SK-MEL-5 (cell line): ENCODE results near the gene CD59. TPM values are rescaled to one million over a fixed set of nuclear protein-coding genes. Genes with fewer than 3 reads are reported as not detected.
A peak's percentile ranks its signal among the peaks of the same experiment; 100 is the strongest.

Experiments used
- DNase-seq: peaks from one replicate; pipeline ENCODE4 v3.0.0-alpha.2; 2016; ENCODE audit warnings: low read depth, low spot score
- in situ Hi-C: cut with HindIII; loops from 2 replicates; pipeline ENCODE4 v1.10.0; 2016; ENCODE audit warnings: low sequenced_read_pairs, high pct_unique_total_duplicates, low pct_unique_long_range_greater_than_20kb
- polyA plus RNA-seq, 2 experiments: library from polyadenylated mRNA; depleted of rRNA; stranded (reverse); fragments of >200 nt; gene quantifications; 2 replicates each; pipeline ENCODE4 v1.2.3, GENCODE V29; 2015
- total RNA-seq: library from RNA; depleted of rRNA; stranded (reverse); fragments of >200 nt; shearing (Covaris generic); gene quantifications from 2 replicates; pipeline ENCODE4 v1.2.3, GENCODE V29; 2014; rRNA removed

CD59 gene, protein sequence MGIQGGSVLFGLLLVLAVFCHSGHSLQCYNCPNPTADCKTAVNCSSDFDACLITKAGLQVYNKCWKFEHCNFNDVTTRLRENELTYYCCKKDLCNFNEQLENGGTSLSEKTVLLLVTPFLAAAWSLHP
- 634 and 733 TPM in 2 replicates for total RNA-seq
- 724 and 832 TPM in 2 replicates for polyA plus RNA-seq (2015; cell fraction: cytosol; rRNA removed)
- 129 and 132 TPM in 2 replicates for polyA plus RNA-seq (2015; cell fraction: nucleus; rRNA removed)

DNA sequence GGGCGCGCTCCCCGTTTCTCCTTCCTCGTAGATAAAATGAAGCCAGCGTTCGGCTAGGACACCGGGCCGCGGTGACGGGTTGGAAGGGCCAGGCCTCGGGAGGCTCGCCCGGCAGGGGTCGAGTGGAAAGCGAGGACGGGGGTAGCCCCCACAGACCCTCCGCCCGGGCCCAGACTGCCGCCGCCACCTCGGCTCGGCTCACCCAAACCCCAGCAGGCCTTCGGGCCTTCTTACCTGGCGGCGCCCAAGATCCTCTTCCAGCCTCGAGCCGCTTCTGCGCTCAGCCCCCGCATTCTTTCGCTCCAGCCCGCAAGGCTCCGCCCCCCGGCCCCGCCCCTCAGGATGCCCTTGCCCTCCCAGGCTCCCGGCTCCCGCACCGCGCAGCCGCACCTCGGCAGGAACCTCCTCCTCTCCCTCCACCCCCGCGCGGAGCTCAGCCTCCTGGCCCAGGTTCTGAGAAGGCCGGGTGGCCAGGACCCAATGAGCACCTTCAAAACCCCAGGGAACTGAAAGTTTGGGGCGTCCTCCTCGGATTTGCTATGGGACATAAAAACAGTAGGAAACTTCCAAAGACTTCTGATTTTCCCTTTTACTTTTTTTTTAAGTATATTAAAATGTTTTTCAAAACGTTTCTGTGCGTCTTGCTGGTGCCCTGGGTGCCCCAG, at the start of gene CD59:
Gene CD59 (minus strand): TSS at position 276 of the 665 bp plus-strand sequence. CDS start 13,978 bp downstream, outside the sequence.
- DNase-seq = peak; percentile 91
- in situ Hi-C loops = no loop called here

DNA sequence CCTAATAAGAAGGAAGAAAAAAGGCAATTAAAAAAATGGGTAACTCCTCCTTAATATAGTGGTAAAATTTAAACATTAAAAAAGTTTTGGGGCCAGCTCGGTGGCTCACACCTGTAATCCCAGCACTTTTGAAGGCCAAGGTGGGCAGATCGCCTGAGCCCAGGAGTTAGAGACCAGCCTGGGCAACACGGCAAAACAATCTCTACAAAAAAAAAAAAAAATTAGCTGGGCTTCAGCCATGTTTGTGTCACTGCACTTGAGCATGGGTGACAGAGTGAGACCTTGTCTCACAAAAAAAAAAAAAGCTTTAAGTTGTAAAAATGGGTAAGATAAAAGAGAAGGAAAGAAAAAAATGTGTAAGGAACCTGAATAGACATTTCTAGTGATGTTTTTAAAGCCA, 49.4 kb upstream of the CD59 start:
- in situ Hi-C loops = no loop called here
- DNase-seq = no peak

DNA sequence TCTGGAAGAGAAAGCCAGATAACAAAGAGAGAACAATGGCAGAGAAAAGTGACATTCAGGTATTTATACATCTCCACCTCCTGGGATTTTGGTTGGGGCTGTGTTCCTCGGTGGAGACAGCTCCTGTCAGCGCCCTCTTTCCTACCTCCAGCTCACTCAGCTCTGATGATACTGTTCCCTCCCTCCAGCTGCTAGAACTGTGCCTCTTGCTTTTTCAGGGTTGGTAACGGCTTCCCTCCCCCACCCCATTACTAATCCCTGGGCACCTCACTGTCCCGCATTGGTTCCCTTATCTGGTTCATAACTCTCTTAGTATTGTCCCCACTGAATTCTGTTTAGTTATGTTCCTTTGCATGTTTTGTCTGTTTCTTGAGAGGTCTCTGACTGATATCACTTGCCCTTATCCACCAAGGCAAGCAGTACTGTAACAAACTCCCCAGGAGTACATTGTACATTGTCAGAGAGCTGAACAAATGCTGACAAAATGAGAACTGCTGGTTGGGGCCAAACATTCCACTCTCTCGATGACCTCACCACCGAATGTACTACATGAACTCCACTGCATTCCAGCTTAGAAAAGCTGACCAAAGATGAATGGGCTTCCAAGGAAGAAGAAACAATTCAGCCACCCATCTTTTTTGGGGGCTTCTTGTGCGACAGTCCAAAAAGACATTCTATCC, 43.8 kb upstream of the CD59 start:
- no peak for DNase-seq
- in situ Hi-C loops = no loop called here

DNA sequence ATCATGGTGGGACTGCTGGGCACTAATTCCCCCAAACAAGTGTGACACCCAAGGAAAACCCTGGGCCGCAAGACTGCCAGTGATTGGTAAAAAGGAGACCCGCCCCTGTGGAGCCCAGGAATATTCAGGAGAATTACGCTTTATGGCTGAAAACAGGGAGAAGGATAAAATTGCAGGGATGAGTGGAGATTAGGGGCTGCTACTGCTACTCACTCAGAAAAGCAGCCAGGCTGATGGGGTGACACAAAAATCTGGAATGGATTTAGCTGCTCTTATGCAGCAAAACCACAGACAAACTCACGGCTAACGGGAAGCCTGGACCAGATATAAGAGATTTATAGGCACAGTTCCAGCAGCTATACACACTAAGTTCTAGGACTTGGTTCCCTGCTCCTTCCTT, 42.5 kb upstream of the CD59 start:
- in situ Hi-C loops = no loop called here
- DNase-seq = no peak

DNA sequence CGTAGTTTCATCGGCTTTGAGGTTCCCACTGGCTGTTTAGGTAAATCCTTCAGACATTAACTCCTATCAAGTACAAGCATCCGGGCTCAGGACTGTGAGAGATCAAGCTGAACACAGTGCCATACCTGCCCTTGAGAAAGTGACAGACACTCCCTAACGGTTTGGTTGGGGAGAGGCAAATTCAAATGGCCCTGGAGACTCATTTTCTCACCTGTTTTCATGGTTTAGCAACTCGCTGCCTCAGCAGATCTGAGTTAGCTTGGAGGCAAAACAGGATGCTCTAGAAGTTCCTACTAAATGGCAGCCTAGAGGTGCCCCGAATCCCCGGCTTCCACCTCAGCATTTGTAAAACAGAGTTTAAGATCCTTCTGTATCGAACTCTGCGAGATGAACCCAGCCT, 41.7 kb upstream of the CD59 start:
- in situ Hi-C loops = no loop called here
- no peak for DNase-seq

DNA sequence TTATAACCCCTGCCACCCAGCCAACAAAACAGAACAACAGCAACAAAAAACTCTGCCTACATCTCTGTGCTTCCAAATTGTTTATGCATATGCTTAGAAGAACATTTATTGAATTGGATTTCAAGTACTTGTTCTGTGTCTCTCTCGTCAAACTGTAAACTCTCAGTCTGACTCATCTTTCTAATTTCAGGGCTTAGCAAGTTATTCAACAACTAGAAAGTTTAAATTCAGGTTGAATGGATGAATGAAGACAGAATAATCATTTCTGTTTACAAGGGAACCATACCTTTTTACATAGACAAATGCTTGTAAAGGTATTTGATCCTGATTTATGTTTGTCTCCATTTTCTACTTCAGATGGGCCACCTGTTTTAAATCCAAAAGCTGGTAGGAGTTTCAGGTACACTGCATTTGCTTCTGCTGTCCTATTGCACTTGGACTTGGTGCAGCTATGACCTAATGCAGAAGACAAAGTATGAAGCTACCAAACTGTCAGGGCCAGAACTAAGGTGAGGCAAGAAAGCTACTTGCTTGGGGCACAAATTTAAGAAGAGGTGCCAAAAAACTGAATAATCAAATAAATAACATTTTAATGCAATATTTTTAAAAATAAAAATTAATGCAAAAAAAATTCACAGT, 39.7 kb upstream of the CD59 start:
- in situ Hi-C loops = no loop called here
- no peak for DNase-seq

DNA sequence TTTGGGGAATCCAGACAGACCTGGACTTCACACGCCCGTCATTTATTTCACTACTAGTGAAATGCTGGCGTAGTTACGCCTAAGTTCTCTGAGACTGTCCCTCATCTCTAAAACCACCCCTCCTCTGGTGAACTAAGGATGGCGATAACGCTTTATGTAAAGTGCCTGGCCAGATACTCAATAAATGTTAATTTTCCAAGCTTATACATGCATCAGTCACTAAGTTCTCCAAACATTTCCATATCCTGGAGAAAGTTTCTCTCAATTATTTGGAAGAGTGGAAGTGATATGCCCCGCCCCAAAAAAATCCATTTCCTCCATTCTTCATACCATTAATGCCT, 39.2 kb upstream of the CD59 start:
- DNase-seq = no peak
- in situ Hi-C loops = no loop called here

DNA sequence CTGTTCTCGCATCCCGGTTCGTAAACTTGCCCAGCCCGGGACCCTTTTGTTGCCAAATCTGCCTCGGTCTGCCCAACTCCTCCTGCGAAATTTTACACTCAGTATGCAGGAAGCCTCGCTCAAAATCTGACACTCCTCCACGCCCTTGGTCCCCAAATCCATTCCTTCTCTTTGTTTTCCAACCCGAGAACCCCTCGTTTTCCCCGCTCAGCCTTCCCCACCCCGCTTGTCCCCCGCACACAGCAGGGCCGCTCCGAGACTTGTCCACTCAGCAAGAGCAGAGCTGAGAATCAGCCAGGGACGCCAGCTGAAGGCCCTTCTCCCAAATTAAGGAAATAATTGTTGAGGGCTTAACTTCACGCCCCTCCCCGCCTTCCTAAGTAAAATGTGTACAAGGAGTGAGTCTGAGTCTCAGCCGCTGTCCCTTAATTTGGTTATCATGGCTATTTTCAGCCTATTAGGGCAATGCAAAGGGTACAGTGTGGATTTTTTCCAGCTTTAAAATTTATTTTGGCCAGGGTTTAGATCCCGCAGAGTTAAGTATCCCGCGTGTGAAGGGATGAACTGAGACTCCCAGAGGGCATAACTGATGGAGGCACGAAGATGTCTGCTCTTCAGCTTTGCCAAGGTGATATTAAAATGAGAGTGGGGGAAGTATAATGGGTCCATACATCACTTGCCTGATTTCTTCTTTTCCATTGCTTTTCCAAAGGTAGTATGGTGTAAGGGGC, 38.7 kb upstream of the CD59 start:
- in situ Hi-C loops = no loop called here
- DNase-seq = peak; percentile 5

DNA sequence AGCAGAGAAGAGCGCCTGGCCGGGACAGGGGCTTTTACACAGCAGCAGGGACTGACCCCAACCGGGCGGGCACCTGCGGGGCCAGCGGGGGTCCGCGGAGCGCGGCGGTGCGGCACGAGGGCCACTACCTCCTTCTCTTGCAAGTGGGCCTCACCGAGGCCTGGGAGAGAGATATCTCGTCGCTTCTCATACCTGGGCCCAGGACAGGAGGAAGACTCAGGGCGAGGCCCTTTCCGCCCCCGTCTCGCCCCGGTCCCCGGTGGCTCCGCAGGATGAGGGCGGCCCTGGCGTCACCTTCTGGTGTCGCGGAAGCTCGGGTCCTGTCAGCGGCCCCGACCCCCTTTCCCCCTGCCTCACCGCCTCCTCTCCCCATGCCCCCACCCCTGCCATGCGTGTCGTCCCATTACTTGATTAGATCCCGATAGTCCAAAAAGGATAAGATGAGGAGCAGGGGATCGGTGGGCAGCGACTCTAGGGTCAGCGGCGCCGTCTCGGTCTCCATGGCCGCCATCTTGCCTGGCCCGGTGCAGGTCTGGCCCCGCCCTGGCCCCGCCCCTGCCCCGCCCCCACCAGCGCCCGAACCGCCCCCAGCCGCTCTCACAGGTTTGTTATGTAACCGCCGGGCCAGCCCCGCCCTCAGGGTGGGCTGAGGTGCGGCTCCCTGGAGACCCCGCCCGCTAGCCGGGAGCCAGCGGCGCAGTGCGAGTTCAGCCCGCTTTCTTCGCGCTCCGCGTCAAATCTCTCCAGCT, 37.9 kb upstream of the CD59 start, which contains the start of gene FBXO3:
Gene FBXO3 (minus strand): TSS at position 534 of the 749 bp plus-strand sequence. CDS start 23 bp downstream, at position 511.
- in situ Hi-C loops = no loop called here
- DNase-seq = peak; percentile 83

DNA sequence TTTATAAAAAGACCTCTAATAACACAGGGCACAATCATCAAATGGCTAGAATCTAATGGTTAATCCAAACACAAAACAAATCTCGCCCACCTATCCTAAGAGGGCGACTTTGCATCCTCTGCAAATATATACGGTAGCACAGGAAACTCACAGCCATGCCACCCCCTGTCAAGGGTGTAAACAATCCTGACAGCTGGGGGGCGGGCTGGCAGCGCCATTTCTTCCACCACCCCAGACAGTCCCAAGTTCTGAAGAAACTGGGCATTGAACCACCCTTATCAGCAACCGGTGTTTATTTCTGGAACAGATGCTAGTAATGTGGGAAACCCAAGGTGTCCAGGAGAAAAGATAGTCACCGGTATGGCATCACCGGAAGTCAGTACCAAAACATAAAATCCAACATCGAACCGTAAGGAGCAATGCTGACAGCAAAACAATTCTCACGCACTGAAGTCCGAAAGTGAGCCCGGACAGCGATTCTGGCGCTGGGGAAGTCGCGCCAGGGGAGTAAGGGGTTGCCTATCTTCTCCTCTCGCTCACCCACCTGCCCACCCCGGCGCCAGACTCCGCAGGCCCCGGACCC, 37.3 kb upstream of the CD59 start:
- in situ Hi-C loops = no loop called here
- peak; percentile 7 for DNase-seq

DNA sequence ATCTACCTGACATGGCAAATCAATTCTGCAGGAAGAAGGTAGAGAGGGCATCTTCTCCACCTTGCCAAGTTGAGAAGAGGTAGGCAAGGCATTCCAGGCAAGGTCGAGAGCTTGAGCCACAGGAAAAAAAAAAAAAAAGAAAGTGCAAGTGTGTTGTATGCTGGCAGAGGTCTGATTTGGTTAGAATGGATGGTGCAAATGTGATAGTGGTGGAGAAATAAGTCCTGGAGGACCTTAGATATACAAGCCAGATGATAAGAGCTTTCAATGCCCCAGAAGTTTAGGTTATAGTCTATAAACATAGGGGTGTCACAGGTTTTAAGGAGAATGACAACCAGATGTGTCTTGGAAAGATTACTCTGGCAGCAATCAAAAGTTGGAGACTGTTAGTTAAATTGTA, 36.6 kb upstream of the CD59 start:
- in situ Hi-C loops = no loop called here
- DNase-seq = no peak

DNA sequence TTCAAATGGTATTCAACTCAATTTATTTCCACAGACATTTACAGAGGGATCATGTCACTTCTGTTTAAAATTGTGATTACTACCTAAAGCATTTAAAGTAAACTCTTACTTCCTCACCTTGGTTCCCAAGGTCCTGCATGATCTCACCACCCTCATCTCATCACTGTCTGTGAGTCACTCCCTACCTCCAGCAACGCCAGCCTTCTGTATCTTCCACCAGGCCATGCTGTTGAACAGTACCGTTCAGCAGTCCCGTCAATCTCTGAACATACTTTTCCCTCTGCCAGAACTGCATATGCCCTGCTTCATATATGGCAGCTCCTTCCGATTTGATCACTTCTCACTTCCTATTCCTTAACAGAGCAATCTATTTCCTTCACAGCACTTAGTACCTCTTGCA, 36.1 kb upstream of the CD59 start:
- DNase-seq = no peak
- in situ Hi-C loops = no loop called here

DNA sequence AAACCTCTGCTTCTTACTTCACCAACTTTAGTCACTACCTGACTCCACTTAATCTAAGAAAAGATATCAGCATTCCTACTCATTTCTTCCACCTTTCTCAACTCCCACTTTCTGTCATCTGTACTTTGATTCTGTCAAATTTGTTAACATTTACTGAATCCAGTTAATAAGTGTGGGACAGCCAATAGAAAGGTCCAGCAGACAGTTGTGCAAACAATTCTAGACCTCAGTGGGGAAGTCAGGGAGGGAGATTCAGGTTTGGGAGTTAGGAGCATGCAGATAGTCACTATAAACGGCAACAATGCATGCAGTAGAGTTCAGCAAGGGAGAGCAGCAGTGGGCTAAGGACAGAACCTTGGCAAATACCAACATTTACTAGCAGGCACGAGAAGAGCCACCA, 34.0 kb upstream of the CD59 start:
- DNase-seq = no peak
- in situ Hi-C loops = no loop called here

DNA sequence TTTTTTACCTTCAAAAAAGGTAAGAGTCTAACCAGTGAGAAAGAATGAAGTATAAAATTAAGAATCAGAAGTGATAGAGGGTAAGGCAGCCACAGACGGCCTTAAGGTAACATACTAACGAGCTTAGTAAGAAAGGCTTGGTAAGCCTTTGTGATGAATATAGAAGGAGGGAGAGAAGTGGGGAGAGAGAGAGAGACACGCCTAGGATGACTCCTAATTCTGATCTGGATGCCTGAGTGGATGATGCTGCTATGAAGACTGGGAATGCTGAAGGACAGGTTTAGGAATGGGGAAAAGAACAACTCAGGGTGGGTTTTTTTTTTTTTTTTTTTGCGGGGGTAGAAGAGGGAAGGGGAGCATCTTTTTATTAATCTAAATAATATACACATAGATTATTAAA, 33.3 kb upstream of the CD59 start:
- in situ Hi-C loops = no loop called here
- no peak for DNase-seq

DNA sequence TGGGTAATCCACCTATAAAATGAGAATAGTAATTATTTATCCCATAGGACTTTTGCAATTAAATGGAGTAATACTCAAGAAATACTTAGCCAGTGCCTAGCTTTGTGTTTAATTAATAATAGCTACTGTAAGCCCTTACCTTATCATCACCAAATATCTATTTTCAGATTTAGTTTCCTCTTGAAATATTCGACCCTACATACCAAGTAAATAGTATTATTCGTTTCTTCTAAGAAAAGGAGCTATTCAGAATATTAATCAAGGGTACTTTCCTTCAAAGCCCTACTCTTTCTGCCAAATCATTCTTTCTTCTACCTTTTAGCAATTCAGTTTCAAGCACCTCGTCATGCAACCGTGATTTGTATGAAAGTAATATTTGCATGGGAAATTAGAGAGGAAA, 31.4 kb upstream of the CD59 start:
- DNase-seq = no peak
- in situ Hi-C loops = no loop called here

DNA sequence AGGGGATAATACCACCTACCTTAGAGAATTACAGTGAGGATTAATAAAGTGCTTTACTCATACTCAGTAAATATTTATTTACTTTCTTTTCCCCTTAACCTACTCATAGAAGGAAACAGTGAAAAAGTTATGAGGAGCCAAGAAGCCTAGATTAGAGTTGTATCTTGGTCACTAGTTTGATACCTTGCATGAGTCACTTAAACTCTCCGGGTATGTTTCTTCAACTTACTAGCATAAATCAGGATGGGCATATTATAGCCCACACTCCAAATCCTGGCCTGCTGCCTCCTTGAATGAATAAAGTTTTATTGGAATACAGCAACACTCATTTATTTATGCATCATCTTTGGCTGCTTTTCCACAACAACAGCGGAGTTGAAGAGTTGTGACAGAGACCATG, 29.9 kb upstream of the CD59 start:
- DNase-seq = no peak
- in situ Hi-C loops = no loop called here

DNA sequence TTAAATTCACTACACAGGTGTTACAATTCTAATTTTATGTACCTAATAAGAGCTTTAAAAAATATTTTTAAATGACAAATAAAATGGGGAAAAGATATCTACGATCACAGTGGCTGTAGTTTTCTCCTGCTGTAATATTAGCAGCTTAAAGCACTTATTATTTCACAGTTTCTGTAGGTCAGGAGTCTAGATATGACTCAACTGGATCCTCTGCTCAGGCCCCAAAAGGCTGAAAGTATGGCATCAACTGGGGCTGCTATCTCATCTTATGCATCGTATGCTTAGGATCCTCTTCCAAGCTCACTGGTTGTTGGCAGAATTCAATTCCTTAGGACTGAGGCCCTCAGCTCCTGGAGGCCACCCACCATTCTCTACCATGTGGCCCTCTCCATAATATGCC, 25.2 kb upstream of the CD59 start:
- DNase-seq = no peak
- in situ Hi-C loops = no loop called here
